Large intestine (tissue), 3 donors: ENCODE measurements around the gene ENC1. TPM values are rescaled to one million over a fixed set of nuclear protein-coding genes. Genes with fewer than 3 reads are reported as not detected.

Source experiments
- DNase-seq, 2 donors: peaks; one replicate each; pipeline versions ENCODE4 v3.0.0 to v3.0.0-alpha.2; 2013
- H3K27ac ChIP-seq: one replicate; pipeline ENCODE4 v1.5.1; 2013; ENCODE audit warnings: low read length
- H3K27me3 ChIP-seq: 2 replicates; pipeline ENCODE4 v1.6.1; 2013; ENCODE audit warnings: low read length; ENCODE audit not compliant: control insufficient read depth, insufficient read depth
- H3K36me3 ChIP-seq: 2 replicates; pipeline ENCODE4 v1.6.1; 2013; ENCODE audit warnings: low read length; ENCODE audit not compliant: control insufficient read depth, insufficient read depth
- H3K4me1 ChIP-seq: one replicate; pipeline ENCODE4 v1.6.1; 2013; ENCODE audit warnings: low read length; ENCODE audit not compliant: control insufficient read depth, insufficient read depth
- H3K4me3 ChIP-seq: one replicate; pipeline ENCODE4 v1.5.1; 2013; ENCODE audit warnings: low read length
- H3K9me3 ChIP-seq: one replicate; pipeline ENCODE4 v1.6.1; 2013; ENCODE audit warnings: mild to moderate bottlenecking, low read depth, low read length, moderate library complexity; ENCODE audit not compliant: control insufficient read depth
- WGBS: methylation state at CpG from one replicate; pipeline ENCODE4 v1.1.5; 2013; ENCODE audit warnings: low lambda C conversion rate; ENCODE audit not compliant: insufficient coverage; 5-methylcytosine and 5-hydroxymethylcytosine counted together
- polyA plus RNA-seq: library from polyadenylated mRNA; unstranded; fragments of 120-200 nt; gene quantifications from one replicate; pipeline ENCODE4 v1.2.1, GENCODE V29; 2013

Gene ENC1
- polyA plus RNA-seq, 1 donor, result 122 TPM

DNA sequence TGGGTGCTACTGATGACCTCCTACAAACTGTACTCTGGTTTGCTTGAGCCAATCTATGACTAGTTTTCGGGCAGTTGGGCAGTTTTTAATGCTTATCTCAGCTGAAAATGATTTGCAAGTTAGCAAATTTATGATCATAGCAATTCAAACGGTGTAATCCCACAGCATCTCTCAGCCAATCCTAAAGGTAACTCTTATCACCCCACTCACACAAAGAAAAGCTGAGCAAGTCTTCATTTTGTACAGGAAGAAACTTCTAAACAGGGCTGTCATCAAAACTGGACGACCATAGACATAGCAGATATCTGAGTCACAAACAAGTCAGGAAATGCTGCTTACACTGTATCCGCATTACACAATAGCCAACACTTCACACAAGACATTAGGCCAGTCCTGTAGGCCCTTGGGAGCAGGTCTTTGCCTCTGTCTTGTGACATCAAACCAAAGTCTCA is 2.6 kb upstream of the ENC1 start:
- Histone ChIP-seq H3K36me3 (no peaks in the 10 kb centered on the region), H3K9me3 (no peaks in the 10 kb centered on the region), H3K27ac (peak overlapping the region; percentile 98), H3K4me1 (peaks cover 21% of the 10 kb centered on the region), H3K4me3 (no peak overlapping the region), H3K27me3 (no peaks in the 10 kb centered on the region)
- no CpG with 5 or more reads among the region's 4 CpGs for WGBS
- peak; percentile 91 to 94 for DNase-seq

DNA sequence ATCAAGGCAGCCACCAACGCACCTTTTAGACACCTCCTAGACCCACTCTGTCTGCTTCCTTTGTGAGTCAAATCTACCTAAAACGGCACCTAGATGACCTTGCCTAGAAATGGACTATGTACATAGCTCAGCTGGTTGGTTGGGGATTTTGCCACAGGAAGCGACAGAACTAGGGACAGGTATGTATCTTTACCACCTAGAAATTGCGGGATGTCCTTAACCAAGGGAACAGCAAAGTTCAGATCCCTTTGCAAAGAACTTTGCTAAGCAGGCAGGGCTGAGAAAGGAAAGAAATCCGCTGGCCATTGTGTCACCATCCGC is 2.0 kb upstream of the ENC1 start:
- WGBS, result no CpG with 5 or more reads among the region's 6 CpGs
- DNase-seq, result peak in 1 of 2 donors; percentile 62
- H3K36me3 ChIP-seq, result no peaks in the 10 kb centered on the region
- no peaks in the 10 kb centered on the region for H3K9me3 ChIP-seq
- no peak overlapping the region for H3K4me3 ChIP-seq
- H3K4me1 ChIP-seq, result peaks cover 21% of the 10 kb centered on the region
- H3K27ac ChIP-seq, result peak overlapping the region; percentile 98
- H3K27me3 ChIP-seq, result no peaks in the 10 kb centered on the region

DNA sequence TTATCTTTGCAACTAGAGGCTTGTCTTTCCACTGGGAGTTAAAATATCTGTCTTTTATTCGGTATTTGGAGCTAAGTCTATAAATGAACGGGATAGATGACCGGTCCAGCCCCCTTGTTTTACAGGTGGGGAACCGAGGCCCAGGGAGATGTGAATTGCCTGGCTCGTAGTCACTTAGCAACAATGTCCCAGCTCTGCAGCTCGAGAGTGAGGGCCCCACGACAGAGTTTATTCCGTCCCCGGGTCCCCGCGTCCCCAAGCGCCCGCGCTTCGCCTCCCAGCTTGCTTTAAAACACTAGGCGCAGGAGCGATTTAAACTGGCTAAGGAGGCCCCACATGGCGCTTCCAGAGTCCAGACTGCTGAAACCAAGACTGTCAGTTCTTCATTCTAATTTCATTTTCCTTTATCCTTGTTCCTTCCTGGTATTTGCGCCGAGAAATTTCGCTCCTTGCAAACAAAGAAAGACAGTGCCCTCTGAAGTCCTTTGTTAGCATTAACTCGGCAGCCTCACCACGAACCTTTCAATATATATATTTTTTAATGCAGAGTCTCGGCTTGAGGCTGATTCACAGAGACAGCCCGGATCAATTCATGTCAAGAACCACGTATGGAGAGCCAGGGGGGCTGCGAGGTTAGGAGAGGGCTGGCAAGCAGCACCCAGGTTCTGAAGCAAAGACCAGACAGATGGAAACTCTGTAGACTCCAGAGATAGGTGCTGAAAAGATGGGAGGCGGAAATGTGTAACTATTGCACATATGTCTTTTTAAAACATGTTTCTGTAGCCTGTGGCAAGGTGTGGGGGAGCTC is 1.4 kb upstream of the ENC1 start:
- peak overlapping the region; percentile 98 for H3K27ac ChIP-seq
- no peaks in the 10 kb centered on the region for H3K27me3 ChIP-seq
- peak; percentile 71 to 89 for DNase-seq
- peaks cover 5% of the 10 kb centered on the region for H3K36me3 ChIP-seq
- 0% methylated on average over 3 of the region's 28 CpGs for WGBS
- peaks cover 21% of the 10 kb centered on the region for H3K4me1 ChIP-seq
- peak overlapping the region; percentile 92 for H3K4me3 ChIP-seq
- H3K9me3 ChIP-seq, result no peaks in the 10 kb centered on the region

DNA sequence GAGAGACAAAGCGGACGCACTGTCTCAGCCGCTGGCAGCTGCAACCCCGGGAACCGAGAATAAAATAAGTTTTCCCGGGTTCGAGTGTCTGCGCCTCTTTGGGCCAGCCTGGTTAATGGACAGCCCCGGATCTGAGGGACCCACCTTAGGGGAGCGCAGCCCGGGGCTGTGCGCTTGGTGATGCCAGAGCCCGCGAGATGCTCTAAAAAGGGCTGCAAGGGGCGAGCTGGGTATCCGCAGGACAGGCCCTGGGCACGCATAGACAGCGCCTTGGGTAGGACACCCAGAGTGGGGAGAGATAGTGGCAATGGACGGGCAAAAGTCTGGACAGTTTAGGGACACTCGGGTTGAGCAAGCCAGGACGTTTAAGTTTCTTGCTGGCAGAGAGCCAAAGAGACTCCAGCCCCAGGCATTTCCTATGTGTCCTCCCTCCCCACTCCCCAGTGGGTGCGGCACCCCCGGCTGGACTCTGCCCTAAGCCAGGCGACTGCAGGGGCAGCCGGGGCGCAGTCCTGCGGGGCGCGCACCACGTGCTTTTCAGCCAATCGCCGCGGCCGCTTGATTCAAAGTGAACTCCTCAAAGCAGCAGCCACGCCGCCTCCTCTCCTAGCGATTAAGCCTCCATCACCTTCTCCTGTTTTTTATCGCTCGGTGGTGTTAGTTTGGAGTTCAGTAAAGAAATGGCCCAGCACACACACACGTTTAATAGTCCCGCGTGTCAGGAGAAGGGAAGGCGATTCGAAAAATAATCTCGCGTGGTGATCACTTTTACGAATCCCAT is 616 bp upstream of the ENC1 start:
- 7% methylated on average over 3 of the region's 47 CpGs for WGBS
- H3K9me3 ChIP-seq, result no peaks in the 10 kb centered on the region
- peak overlapping the region; percentile 98 for H3K27ac ChIP-seq
- H3K36me3 ChIP-seq, result peaks cover 6% of the 10 kb centered on the region
- H3K4me1 ChIP-seq, result peaks cover 23% of the 10 kb centered on the region
- peak; percentile 97 to 99 for DNase-seq
- peak overlapping the region; percentile 92 for H3K4me3 ChIP-seq
- H3K27me3 ChIP-seq, result no peaks in the 10 kb centered on the region

DNA sequence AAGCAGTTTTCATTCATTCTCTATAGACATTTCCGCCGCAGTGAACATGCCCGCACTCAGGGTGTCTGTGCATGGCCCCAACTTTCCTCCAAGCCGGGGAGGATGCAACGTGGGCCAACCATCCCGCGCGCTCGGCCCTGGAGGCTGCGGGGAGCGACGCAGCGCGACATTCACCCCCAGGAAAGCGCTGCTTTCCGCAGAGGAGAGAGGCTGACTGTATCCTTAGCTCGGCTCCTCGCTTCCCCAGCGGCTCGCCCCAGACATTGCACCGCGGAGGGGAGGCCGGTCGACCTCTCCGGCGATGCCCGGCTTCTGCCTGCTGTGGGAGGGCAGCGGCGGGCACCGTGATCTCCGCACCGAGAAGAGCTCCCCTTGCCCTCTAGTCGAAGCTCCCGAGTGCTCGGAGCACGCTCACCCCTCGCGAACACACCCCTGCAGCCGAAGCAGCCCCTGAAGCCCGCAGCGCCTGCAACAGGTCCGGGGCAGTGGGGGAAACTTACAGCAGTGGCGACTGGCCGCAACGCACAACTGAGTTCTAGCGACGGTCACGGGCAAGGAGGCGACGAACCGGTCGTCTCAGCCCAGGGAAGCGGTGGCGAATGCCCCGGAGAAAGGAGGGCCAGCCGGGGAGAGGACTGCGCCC is 600 bp downstream of the ENC1 start:
- Histone ChIP-seq H3K27ac (peak overlapping the region; percentile 98), H3K27me3 (no peaks in the 10 kb centered on the region), H3K4me1 (peaks cover 35% of the 10 kb centered on the region), H3K36me3 (peaks cover 18% of the 10 kb centered on the region), H3K9me3 (no peaks in the 10 kb centered on the region), H3K4me3 (peak overlapping the region; percentile 92)
- no peak for DNase-seq
- no CpG with 5 or more reads among the region's 57 CpGs for WGBS

DNA sequence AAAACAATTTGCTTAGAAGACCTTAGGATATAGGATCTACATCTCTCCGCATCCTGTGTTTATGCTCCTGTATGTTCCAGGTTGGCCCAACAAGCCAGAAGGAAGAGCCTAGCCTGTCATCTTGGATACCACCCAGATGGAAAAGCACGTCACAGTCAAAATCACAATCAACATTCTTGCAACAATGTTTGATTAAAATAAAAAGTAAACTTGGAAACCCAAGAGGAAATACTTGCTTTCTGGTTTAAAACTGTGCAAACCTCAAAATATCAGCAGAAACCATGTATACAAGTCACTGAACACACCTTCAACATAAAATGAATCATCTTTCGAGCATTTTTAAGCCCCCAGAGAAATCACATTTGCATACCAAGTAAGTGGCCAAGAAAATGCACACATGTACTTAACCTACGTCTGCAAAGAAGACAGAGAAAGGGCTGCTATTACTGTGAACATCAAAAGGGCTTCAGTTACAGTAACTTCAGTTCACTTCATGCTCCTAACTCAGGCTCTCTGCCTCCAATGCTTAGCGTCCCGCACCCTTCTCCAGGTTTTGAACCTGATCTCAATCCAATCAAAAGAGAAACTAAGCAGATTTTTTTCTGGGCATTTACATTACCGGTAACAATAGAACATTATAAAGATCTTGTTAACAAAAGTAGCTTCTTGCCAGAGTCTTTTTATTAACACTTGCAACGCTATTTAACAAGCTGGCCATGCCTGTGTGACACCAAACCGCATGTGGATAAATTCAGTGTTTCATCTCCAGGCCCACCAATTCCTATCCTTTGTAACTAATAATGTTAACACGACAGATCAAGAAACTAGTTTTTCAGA is 1.3 kb downstream of the ENC1 start:
- WGBS, result 0% methylated on average over 2 of the region's 10 CpGs
- DNase-seq, result no peak
- no peaks in the 10 kb centered on the region for H3K27me3 ChIP-seq
- H3K4me3 ChIP-seq, result peak overlapping the region; percentile 92
- no peaks in the 10 kb centered on the region for H3K9me3 ChIP-seq
- H3K27ac ChIP-seq, result peak overlapping the region; percentile 98
- H3K4me1 ChIP-seq, result peaks cover 40% of the 10 kb centered on the region
- H3K36me3 ChIP-seq, result peaks cover 26% of the 10 kb centered on the region

DNA sequence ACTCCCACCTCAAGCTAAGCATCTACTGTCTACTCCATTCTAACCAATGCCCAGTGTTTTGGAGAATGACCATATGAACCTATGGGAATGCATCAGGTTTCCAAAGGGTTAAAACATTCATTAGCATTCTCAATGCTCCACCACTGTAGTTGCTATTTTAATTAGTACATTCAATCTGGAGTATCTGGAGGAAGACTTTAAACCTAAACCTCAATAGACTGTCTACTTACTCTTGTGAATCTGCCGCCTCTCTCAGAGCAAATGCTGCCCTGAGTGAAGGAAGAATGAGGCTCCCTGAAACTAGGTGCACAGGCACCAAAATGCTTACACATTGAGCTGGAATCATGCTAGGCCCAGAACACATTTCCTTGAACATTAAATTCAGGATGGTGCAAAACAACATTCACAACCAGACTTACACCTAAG is 2.0 kb downstream of the ENC1 start:
- peaks cover 39% of the 10 kb centered on the region for H3K4me1 ChIP-seq
- peak overlapping the region; percentile 98 for H3K27ac ChIP-seq
- H3K4me3 ChIP-seq, result peak overlapping the region; percentile 92
- peaks cover 30% of the 10 kb centered on the region for H3K36me3 ChIP-seq
- DNase-seq, result no peak
- no CpG with 5 or more reads among the region's 1 CpG for WGBS
- H3K27me3 ChIP-seq, result no peaks in the 10 kb centered on the region
- H3K9me3 ChIP-seq, result no peaks in the 10 kb centered on the region

DNA sequence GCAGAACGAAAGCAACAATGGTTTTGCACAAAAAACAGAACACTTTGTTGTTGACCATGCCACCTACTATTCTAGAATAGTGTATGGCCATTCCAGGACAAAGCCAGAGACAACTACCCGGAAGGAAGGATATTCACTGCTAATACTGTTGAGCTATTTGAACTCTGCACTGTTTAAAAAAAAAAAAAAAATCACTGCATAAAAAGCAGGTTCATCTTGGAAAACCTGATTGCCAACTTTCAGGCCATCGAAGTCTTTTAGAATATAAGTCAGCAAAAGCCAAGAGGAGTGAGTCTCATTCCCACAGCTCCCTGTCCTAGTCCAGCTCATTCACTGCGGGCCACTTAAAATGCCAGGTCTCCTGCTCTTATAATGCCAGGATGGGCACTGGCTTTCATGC is 4.0 kb downstream of the ENC1 start:
- Histone ChIP-seq H3K27me3 (no peaks in the 10 kb centered on the region), H3K4me1 (peaks cover 46% of the 10 kb centered on the region), H3K27ac (peak overlapping the region; percentile 98), H3K36me3 (peaks cover 47% of the 10 kb centered on the region), H3K4me3 (peak overlapping the region; percentile 92), H3K9me3 (no peaks in the 10 kb centered on the region)
- DNase-seq, result peak in 1 of 2 donors; percentile 80
- no CpG with 5 or more reads among the region's 4 CpGs for WGBS

DNA sequence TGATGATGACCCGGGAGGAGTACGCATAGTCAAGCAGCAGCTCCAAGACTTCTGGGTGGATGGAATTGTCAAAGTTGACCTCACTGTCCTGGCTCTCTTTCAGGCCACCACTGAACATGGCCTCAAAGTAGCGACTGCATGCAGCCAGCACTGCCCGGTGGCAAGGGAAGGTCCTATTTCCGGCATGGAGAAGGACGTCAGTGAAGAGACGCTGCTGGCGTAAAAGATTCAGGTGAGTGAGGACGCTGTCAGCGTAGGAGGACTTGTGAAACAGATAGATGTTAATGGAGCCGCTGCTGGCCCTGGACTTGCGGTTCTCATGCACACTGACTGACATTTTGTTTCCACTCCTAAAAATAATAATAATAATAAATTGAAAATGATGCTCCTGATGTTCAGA is 4.4 kb downstream of the ENC1 start:
- Histone ChIP-seq H3K4me1 (peaks cover 50% of the 10 kb centered on the region), H3K27ac (peak overlapping the region; percentile 98), H3K36me3 (peaks cover 51% of the 10 kb centered on the region), H3K4me3 (peak overlapping the region; percentile 92), H3K9me3 (no peaks in the 10 kb centered on the region), H3K27me3 (no peaks in the 10 kb centered on the region)
- no CpG with 5 or more reads among the region's 12 CpGs for WGBS
- DNase-seq, result no peak
